Measurements from ENCODE around the gene MYO7B. TPM values are rescaled to one million over a fixed set of nuclear protein-coding genes. Genes with fewer than 3 reads are reported as not detected.

MYO7B gene
- total RNA-seq, 4 donors from 2014 or later: 0.21 to 0.48 (median 0.28) TPM

DNA sequence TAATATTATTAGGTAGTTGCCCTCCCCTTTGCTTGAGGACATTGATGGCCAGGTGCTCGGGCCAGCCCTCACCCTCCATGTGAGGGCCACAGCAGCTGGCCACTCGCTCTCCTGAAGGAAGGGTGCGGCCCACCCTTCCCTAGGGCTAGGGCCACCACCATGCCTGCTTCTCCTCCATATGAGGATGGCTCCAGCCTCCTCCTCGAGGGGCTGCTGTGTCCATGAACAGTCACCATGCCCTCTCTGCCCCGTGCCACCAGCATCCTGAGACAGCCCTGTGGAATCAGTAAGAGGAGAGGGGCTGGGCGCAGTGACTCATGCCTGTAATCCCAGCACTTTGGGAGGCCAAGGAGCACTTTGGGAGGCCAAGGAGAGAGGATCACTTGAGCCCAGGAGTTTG lies 112.8 kb downstream of the MYO7B start:
- no peak overlapping the region for H3K4me3 ChIP-seq
- intact Hi-C loops (cut with DNase I; ENCODE audit: low total_unique reads): no loop called here
- H3K4me1 ChIP-seq: peaks cover 0 to 14% of the 10 kb centered on the region in 2 donors
- no peaks in the 10 kb centered on the region for H3K9me3 ChIP-seq
- peak overlapping the region; percentile 47 to 70 for H3K27ac ChIP-seq
- DNase-seq: no peak
- no peak for TF ChIP-seq POLR2A (IDR thresholded peaks at IDR 0.05)
- no peaks in the 10 kb centered on the region for H3K36me3 ChIP-seq
- no peaks in the 10 kb centered on the region for H3K27me3 ChIP-seq

DNA sequence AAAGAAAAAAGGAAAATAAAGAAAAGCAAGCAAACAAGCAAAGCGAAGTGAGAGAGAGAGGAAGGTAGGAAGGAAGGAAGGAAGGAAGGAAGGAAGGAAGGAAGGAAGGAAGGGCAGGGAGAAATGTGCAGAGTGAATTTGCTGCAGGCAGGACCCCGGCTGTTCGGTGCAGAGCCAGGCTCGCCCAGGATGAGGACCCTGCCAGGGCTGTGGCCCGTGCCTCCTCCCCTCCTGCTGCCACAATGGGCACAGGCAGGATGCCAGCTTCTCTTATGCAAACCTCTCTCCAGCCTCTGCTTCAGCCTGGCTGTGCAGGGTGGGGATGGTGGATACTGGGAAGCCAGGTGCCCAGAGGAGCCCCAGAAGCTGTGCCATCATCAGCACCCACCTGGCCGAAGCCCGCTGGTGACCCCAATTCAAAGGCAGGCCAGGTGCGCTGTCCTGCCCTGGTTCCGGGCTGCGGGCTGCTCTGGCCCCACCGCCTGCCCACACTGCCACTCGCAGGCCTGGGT lies 113.7 kb downstream of the MYO7B start:
- TF ChIP-seq, protein P1, sequence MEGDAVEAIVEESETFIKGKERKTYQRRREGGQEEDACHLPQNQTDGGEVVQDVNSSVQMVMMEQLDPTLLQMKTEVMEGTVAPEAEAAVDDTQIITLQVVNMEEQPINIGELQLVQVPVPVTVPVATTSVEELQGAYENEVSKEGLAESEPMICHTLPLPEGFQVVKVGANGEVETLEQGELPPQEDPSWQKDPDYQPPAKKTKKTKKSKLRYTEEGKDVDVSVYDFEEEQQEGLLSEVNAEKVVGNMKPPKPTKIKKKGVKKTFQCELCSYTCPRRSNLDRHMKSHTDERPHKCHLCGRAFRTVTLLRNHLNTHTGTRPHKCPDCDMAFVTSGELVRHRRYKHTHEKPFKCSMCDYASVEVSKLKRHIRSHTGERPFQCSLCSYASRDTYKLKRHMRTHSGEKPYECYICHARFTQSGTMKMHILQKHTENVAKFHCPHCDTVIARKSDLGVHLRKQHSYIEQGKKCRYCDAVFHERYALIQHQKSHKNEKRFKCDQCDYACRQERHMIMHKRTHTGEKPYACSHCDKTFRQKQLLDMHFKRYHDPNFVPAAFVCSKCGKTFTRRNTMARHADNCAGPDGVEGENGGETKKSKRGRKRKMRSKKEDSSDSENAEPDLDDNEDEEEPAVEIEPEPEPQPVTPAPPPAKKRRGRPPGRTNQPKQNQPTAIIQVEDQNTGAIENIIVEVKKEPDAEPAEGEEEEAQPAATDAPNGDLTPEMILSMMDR (IDR thresholded peaks at IDR 0.05): no peak
- no peak for TF ChIP-seq POLR2A (IDR thresholded peaks at IDR 0.05)
- DNase-seq: no peak
- Histone ChIP-seq H3K27me3 (no peaks in the 10 kb centered on the region), H3K4me1 (peaks cover 0 to 20% of the 10 kb centered on the region in 2 donors), H3K36me3 (no peaks in the 10 kb centered on the region), H3K4me3 (no peak overlapping the region), H3K27ac (peak overlapping the region; percentile 48 to 51), H3K9me3 (no peaks in the 10 kb centered on the region)
- intact Hi-C loops (cut with DNase I; ENCODE audit: low total_unique reads): no loop called here

DNA sequence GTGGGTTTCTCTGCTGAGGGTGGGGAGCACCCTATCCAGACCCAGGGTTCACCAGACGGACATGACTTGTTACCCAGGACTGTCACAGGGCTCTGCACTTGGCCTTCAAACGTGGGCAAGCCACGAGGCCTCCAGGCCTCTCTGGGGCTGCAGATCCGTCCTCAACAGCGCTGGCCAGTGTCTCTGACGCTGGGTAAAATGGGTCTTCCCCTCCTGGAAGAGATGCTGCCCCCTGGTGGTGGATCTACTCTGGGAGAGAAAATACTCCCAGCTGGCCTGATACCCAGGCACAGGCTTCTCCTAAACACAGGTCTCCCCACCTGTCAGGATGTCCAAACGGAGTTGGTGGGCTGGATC lies 114.2 kb downstream of the MYO7B start:
- peak overlapping the region; percentile 48 to 51 for H3K27ac ChIP-seq
- TF ChIP-seq, protein P1 (IDR thresholded peaks at IDR 0.05): peak; percentile 63 to 81 (median 72)
- no peak for TF ChIP-seq POLR2A (IDR thresholded peaks at IDR 0.05)
- no peaks in the 10 kb centered on the region for H3K27me3 ChIP-seq
- no peaks in the 10 kb centered on the region for H3K9me3 ChIP-seq
- peaks cover 0 to 20% of the 10 kb centered on the region in 2 donors for H3K4me1 ChIP-seq
- intact Hi-C loops (cut with DNase I; ENCODE audit: low total_unique reads): no loop called here
- no peaks in the 10 kb centered on the region for H3K36me3 ChIP-seq
- no peak overlapping the region for H3K4me3 ChIP-seq
- peak; percentile 69 to 85 for DNase-seq

DNA sequence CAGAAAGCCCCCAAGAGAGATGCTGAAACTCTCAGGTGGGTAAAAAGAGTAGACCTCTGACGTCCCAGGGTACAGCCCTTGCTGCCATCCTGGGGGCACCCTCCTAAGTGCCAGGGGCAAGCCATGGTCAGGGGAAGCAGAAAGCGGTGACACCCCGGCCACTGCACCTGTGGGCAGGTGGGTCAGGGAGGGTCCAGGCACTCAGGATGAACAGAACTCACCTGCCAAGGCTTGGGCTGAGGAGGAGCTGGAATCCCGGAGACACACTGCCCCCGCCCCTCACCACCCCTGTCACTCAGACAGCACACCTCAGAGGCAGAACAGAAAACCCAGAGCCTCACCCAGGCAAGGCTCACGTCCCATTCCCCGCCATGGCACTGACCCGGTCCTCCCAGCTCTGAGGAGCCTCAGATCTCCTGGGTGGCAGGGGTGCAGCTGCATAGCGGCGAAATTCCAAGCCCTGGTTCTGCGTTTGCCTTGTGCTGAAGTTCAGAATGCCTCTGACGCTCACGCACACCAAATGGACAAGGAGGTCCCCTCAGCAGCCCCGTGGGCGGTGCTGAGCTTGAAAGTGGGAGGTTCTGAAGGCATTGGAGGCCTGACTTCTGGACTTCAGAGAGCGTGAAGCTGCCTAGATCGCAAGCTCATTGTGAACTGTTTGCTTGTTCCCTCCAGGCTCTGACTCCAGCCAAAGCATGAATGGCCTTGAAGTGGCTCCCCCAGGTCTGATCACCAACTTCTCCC lies 114.7 kb downstream of the MYO7B start:
- Histone ChIP-seq H3K4me1 (peaks cover 0 to 20% of the 10 kb centered on the region in 2 donors), H3K27me3 (no peaks in the 10 kb centered on the region), H3K36me3 (no peaks in the 10 kb centered on the region), H3K4me3 (no peak overlapping the region), H3K9me3 (no peaks in the 10 kb centered on the region), H3K27ac (peak overlapping the region; percentile 48 to 51)
- no peak for TF ChIP-seq POLR2A (IDR thresholded peaks at IDR 0.05)
- TF ChIP-seq, protein P1 (IDR thresholded peaks at IDR 0.05): peak in 1 of 4 experiments; percentile 1
- intact Hi-C loops (cut with DNase I; ENCODE audit: low total_unique reads): no loop called here
- no peak for DNase-seq

DNA sequence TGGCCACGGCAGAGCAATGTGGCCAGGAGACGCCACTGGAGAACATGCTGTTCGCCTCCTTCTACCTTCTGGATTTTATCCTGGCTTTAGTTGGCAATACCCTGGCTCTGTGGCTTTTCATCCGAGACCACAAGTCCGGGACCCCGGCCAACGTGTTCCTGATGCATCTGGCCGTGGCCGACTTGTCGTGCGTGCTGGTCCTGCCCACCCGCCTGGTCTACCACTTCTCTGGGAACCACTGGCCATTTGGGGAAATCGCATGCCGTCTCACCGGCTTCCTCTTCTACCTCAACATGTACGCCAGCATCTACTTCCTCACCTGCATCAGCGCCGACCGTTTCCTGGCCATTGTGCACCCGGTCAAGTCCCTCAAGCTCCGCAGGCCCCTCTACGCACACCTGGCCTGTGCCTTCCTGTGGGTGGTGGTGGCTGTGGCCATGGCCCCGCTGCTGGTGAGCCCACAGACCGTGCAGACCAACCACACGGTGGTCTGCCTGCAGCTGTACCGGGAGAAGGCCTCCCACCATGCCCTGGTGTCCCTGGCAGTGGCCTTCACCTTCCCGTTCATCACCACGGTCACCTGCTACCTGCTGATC lies 115.4 kb downstream of the MYO7B start:
- Histone ChIP-seq H3K9me3 (no peaks in the 10 kb centered on the region), H3K4me1 (peaks cover 0 to 24% of the 10 kb centered on the region in 2 donors), H3K4me3 (no peak overlapping the region), H3K27me3 (no peaks in the 10 kb centered on the region), H3K27ac (peak overlapping the region; percentile 48 to 51), H3K36me3 (no peaks in the 10 kb centered on the region)
- TF ChIP-seq, protein P1 (IDR thresholded peaks at IDR 0.05): no peak
- no peak for TF ChIP-seq POLR2A (IDR thresholded peaks at IDR 0.05)
- no peak for DNase-seq
- intact Hi-C loops (cut with DNase I; ENCODE audit: low total_unique reads): no loop called here

All from uterus (tissue), 4 donors.